Measurements from ENCODE around the gene HSD3B7.

DNA sequence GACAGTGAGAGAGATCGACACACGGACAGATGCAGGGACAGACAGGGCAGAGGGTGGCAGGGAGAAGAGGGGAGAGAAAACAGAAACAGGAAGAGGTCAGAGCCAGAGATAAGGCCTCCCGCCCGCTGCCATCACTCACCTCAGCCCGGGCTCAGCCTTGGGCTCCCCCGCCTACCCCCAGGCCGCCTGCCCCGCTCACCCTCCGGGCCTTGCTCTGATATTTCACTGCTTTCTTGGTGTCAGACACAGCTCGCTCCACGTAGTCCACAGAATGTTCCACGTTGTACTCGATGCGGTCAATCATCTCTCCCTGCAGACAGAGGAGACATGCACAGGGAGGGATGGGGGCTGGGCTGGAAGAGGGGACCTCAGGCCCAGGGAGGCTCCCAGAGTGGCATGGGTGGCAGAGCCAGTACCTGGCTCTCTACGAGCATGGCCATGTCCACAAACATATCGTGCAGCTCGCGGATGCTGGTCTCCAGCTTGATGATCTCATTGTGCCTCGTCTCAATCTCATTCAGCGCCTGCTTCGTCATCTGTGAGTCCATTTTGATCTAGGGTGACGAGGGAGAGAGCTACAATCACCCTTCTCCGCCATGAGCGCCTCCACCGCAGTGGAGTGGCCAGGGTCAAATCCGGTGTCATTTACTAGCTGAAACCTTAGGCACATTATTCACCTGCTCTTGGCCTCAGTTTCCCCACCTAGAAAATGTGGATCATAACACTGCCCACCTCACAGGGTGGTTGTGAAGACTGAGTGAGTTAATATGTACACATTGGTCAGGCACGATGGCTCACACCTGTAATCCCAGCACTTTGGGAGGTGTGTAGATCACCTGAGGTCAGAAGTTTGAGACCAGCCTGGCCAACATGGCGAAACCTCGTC lies 8.2 kb downstream of the HSD3B7 start:
- TF ChIP-seq, protein P1, sequence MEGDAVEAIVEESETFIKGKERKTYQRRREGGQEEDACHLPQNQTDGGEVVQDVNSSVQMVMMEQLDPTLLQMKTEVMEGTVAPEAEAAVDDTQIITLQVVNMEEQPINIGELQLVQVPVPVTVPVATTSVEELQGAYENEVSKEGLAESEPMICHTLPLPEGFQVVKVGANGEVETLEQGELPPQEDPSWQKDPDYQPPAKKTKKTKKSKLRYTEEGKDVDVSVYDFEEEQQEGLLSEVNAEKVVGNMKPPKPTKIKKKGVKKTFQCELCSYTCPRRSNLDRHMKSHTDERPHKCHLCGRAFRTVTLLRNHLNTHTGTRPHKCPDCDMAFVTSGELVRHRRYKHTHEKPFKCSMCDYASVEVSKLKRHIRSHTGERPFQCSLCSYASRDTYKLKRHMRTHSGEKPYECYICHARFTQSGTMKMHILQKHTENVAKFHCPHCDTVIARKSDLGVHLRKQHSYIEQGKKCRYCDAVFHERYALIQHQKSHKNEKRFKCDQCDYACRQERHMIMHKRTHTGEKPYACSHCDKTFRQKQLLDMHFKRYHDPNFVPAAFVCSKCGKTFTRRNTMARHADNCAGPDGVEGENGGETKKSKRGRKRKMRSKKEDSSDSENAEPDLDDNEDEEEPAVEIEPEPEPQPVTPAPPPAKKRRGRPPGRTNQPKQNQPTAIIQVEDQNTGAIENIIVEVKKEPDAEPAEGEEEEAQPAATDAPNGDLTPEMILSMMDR (tag by site-specific recombination; IDR thresholded peaks at IDR 0.05), result no peak
- TF ChIP-seq YY1 (tag by site-specific recombination; IDR thresholded peaks at IDR 0.05) (no peak), ZNF416 (tag by site-specific recombination; IDR thresholded peaks at IDR 0.05) (no peak), ZNF37A (tag by site-specific recombination; IDR thresholded peaks at IDR 0.05) (no peak), ZNF596 (tag by site-specific recombination; IDR thresholded peaks at IDR 0.05) (no peak), ZNF138 (tag by site-specific recombination; IDR thresholded peaks at IDR 0.05; ENCODE audit: borderline replicate concordance) (no peak), ZNF121 (tag by site-specific recombination; IDR thresholded peaks at IDR 0.05) (no peak), ZNF433 (tag by site-specific recombination; IDR thresholded peaks at IDR 0.05; ENCODE audit: low read depth) (no peak), ZNF768 (tag by site-specific recombination; IDR thresholded peaks at IDR 0.05) (no peak), EGR2 (tag by site-specific recombination; IDR thresholded peaks at IDR 0.05; ENCODE audit: low read depth) (no peak)
- TF ChIP-seq, protein P2, sequence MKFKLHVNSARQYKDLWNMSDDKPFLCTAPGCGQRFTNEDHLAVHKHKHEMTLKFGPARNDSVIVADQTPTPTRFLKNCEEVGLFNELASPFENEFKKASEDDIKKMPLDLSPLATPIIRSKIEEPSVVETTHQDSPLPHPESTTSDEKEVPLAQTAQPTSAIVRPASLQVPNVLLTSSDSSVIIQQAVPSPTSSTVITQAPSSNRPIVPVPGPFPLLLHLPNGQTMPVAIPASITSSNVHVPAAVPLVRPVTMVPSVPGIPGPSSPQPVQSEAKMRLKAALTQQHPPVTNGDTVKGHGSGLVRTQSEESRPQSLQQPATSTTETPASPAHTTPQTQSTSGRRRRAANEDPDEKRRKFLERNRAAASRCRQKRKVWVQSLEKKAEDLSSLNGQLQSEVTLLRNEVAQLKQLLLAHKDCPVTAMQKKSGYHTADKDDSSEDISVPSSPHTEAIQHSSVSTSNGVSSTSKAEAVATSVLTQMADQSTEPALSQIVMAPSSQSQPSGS (tag by site-specific recombination; IDR thresholded peaks at IDR 0.05; ENCODE audit: low read depth), result no peak
